Upper lobe of left lung (tissue), 4 donors: ENCODE data around the gene SLC6A18.
"Not testable (repeated sequence)": the region's sequence is repeated elsewhere in the genome, so short reads cannot be mapped to it uniquely, and the experiment has no call there.

Experiments used
- CTCF ChIP-seq, 6 experiments: fragments of 450-650 bp in 4 of 6; fragments of 200-600 bp in 2 of 6; sonication (generic) in 2 of 6; IDR thresholded peaks; one replicate each; pipeline ENCODE4 v1.5.1; 2016 to 2019; ENCODE audit warnings: antibody characterized with exemption in 6 of 6
- POLR2A ChIP-seq, 4 donors: fragments of 450-650 bp; IDR thresholded peaks; one replicate each; pipeline ENCODE4 v1.5.1; 2016 to 2017; ENCODE audit warnings: antibody characterized with exemption in 4 of 4, mild to moderate bottlenecking in 2 of 4
- POLR2AphosphoS5 ChIP-seq, 2 donors: sonication (generic); formaldehyde crosslinking; IDR thresholded peaks; one replicate each; pipeline ENCODE4 v1.5.1; 2017; ENCODE audit warnings: antibody characterized with exemption in 2 of 2

- TF ChIP-seq POLR2A, CTCF, POLR2AphosphoS5 (IDR thresholded peaks at IDR 0.05): not testable (repeated sequence)
These were observed 58.0 kb downstream of the SLC6A18 start for GRCh38 chr5:1282993-1283728.
